HepG2 (cell line): ENCODE measurements around the gene EXOSC7.

Source experiments
- HOXA3 ChIP-seq: sonication (generic); formaldehyde crosslinking; IDR thresholded peaks from 2 replicates; pipeline ENCODE4 v1.5.0; 2020; ENCODE audit warnings: missing genetic modification reagents
- PITX1 ChIP-seq: sonication (generic); formaldehyde crosslinking; IDR thresholded peaks from 2 replicates; pipeline ENCODE4 v1.5.1; 2020; ENCODE audit warnings: mild to moderate bottlenecking, missing genetic modification reagents
- ZNF101 ChIP-seq: sonication (generic); formaldehyde crosslinking; IDR thresholded peaks from 2 replicates; pipeline ENCODE4 v1.4.0; 2020; ENCODE audit warnings: mild to moderate bottlenecking, low read depth, missing genetic modification reagents, borderline replicate concordance
- TF ChIP-seq, protein P1 (sequence below): sonication (generic); formaldehyde crosslinking; IDR thresholded peaks from 2 replicates; pipeline ENCODE4 v1.4.0; 2020; ENCODE audit warnings: mild to moderate bottlenecking, missing genetic modification reagents, borderline replicate concordance

DNA sequence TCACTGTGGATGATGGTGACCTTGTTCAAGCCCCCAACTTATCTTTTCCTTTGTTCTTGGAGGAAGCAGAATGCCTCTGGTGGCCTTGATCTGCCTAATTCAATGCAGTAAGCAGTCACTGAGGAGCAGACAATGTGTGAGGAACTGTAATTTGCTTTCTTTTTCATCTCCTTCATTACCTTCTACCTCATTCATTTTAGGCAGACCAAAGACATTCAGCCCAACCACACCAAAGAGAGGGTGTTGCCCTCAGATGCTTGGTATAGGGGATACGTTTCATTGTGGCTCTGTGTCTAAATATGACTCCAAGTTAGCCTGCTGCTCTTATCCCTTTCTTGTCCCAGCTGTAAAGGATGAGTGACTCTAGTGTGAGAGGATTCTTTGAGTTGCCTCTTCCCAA is 15.3 kb downstream of the EXOSC7 start:
- TF ChIP-seq, protein P1, sequence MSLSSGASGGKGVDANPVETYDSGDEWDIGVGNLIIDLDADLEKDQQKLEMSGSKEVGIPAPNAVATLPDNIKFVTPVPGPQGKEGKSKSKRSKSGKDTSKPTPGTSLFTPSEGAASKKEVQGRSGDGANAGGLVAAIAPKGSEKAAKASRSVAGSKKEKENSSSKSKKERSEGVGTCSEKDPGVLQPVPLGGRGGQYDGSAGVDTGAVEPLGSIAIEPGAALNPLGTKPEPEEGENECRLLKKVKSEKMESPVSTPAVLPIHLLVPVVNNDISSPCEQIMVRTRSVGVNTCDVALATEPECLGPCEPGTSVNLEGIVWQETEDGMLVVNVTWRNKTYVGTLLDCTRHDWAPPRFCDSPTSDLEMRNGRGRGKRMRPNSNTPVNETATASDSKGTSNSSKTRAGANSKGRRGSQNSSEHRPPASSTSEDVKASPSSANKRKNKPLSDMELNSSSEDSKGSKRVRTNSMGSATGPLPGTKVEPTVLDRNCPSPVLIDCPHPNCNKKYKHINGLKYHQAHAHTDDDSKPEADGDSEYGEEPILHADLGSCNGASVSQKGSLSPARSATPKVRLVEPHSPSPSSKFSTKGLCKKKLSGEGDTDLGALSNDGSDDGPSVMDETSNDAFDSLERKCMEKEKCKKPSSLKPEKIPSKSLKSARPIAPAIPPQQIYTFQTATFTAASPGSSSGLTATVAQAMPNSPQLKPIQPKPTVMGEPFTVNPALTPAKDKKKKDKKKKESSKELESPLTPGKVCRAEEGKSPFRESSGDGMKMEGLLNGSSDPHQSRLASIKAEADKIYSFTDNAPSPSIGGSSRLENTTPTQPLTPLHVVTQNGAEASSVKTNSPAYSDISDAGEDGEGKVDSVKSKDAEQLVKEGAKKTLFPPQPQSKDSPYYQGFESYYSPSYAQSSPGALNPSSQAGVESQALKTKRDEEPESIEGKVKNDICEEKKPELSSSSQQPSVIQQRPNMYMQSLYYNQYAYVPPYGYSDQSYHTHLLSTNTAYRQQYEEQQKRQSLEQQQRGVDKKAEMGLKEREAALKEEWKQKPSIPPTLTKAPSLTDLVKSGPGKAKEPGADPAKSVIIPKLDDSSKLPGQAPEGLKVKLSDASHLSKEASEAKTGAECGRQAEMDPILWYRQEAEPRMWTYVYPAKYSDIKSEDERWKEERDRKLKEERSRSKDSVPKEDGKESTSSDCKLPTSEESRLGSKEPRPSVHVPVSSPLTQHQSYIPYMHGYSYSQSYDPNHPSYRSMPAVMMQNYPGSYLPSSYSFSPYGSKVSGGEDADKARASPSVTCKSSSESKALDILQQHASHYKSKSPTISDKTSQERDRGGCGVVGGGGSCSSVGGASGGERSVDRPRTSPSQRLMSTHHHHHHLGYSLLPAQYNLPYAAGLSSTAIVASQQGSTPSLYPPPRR (CRISPR knock-in tag) = no peak
- TF ChIP-seq HOXA3 (CRISPR knock-in tag) (no peak), ZNF101 (CRISPR knock-in tag) (no peak), PITX1 (no peak)
